Fibroblast of the aortic adventitia (primary cell): Measurements from ENCODE around the gene OR2A25. TPM values are rescaled to one million over a fixed set of nuclear protein-coding genes. Genes with fewer than 3 reads are reported as not detected.

Source experiments
- DNase-seq: peaks from one replicate; pipeline ENCODE4 v3.0.0-alpha.2; 2010; ENCODE audit warnings: low read depth
- H3K4me3 ChIP-seq: 2 replicates; pipeline ENCODE4 v1.5.1; 2011; ENCODE audit warnings: low read depth, mild to moderate bottlenecking, control low read depth, low read length, moderate library complexity
- CTCF ChIP-seq: IDR thresholded peaks from 2 replicates; pipeline ENCODE4 v1.5.1; 2011; ENCODE audit warnings: mild to moderate bottlenecking, low read length, control low read depth, inconsistent platforms; ENCODE audit not compliant: insufficient read depth
- small RNA-seq: library from RNA; depleted of rRNA; stranded (forward); fragments of <200 nt; gene quantifications from one replicate; pipeline ENCODE3, GENCODE V24; 2012
- total RNA-seq: library from RNA; depleted of rRNA; stranded (reverse); fragments of >200 nt; gene quantifications from 2 replicates; pipeline ENCODE4 v1.2.3, GENCODE V29; 2012; ENCODE audit warnings: low replicate concordance

The OR2A25 gene
- total RNA-seq, 1 donor: not detected

- no peak for TF ChIP-seq CTCF
- H3K4me3 ChIP-seq: no peak overlapping the region
- DNase-seq: no peak
Observed at GRCh38 chr7:144113651-144114050, 44.0 kb downstream of the OR2A25 start.

GRCh38 chr7:144118341-144118740, 48.7 kb downstream of the OR2A25 start:
- no peak for DNase-seq
- no peak for TF ChIP-seq CTCF
- H3K4me3 ChIP-seq: no peak overlapping the region

GRCh38 chr7:144122876-144123275, 53.3 kb downstream of the OR2A25 start, which contains the start of gene OR2A14:
OR2A14 (plus strand) TSS chr7:144123176; CDS start chr7:144129113, 5,937 bp downstream.
- no peak for DNase-seq
- no peak within 1 kb of the TSS for H3K4me3 ChIP-seq
- TF ChIP-seq CTCF: no peak

Small RNA genes within 50 kb of the gene (small RNA-seq; reads per million reads assigned to genes)
- not detected for gene OR2A41P

Other genes starting within 250 kb of the OR2A25 start
- gene TCAF1, start 167.6 kb upstream of the OR2A25 start, total RNA-seq: 50.0 and 61.5 TPM in 2 replicates
- gene OR2F2, start 134.6 kb upstream of the OR2A25 start, total RNA-seq: not detected in 2 replicates
- gene OR2F1, start 115.0 kb upstream of the OR2A25 start, total RNA-seq: 0.09 TPM in 1 of 2 replicates, not detected in the other
- not detected in 2 replicates for gene OR6B1, start 69.5 kb upstream of the OR2A25 start, total RNA-seq
- gene OR2A5, start 20.9 kb upstream of the OR2A25 start, total RNA-seq: not detected in 2 replicates
- gene OR2A12, start 16.5 kb downstream of the OR2A25 start, total RNA-seq: not detected in 2 replicates
- not detected in 2 replicates for gene OR2A2, start 39.8 kb downstream of the OR2A25 start, total RNA-seq
- gene OR2A14, start 53.4 kb downstream of the OR2A25 start, total RNA-seq: not detected in 2 replicates
- gene CTAGE4, start 113.7 kb downstream of the OR2A25 start, total RNA-seq: 1.7 and 2.9 TPM in 2 replicates
- gene ARHGEF35, start 126.0 kb downstream of the OR2A25 start, total RNA-seq: 1.1 and 2.7 TPM in 2 replicates
- gene OR2A42, start 169.8 kb downstream of the OR2A25 start, total RNA-seq: not detected in 2 replicates
- 0.81 and 0.98 TPM in 2 replicates for gene OR2A7, start 195.0 kb downstream of the OR2A25 start, total RNA-seq
- gene CTAGE8, start 199.5 kb downstream of the OR2A25 start, total RNA-seq: 6.2 TPM in 1 of 2 replicates, not detected in the other
- 0.27 TPM in 1 of 2 replicates, not detected in the other for gene OR2A1, start 242.6 kb downstream of the OR2A25 start, total RNA-seq